NCI-H460 (cell line): ENCODE measurements around the gene TAPBP. TPM values are rescaled to one million over a fixed set of nuclear protein-coding genes. Genes with fewer than 3 reads are reported as not detected.

Source experiments
- DNase-seq: peaks from one replicate; pipeline ENCODE4 v3.0.0-alpha.2; 2016; ENCODE audit warnings: low read depth; ENCODE audit errors: extremely low read depth
- total RNA-seq: library from RNA; depleted of rRNA; stranded (reverse); fragments of >200 nt; shearing (Covaris generic); gene quantifications from 2 replicates; pipeline ENCODE4 v1.2.3, GENCODE V29; 2014; rRNA removed

TAPBP gene
- total RNA-seq, 1 experiment from 2014 or later = 45.3 TPM

DNA sequence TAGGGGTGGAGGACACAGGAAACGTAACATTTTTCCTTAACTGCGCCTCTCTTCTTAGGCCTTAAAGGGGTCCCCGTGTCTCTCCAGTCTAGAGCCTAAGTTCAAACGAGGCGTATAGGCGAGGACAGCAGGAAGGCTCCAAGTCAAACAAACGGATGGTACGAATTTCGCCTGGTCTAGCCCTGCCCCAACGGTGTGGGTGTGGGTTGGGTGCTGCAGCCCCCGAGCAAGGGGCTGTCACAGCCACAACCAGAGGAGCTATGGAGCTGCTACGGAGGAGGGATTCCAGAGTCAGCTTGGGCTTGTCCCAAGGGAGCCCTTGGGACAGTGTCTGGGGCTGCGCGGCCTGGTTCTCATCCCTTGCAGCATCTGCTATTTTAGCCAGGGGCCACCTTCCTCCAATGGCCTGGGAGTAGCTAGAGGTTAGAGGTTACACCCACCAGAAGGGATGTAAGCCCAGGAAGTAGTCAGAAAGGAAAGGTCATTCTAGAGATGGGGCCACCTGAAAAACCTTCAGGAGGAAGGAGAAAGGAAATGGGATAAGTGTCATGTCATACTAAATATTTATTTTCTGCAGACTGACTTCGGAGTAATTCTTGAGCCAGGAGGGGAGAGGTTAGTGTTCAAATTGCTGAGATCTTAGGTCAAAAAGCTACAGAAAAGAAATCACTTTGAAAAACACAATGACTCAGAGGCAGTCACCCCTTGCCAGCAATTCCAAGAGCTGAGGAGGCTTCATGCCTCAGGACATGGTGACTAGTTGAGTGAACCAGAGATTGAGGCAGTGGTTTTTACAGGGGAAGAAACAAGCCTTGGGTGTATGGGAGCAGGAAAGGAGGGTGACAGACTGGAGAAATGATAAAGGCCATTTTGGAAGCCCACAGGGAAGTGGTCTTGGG lies 63.9 kb downstream of the TAPBP start:
- no peak for DNase-seq

Other genes starting within 250 kb of the TAPBP start
- not detected in 2 replicates for gene HLA-DPA1, start 240.4 kb downstream of the TAPBP start, total RNA-seq
- gene HLA-DPB1, start 238.1 kb downstream of the TAPBP start, total RNA-seq = not detected in 2 replicates
- gene COL11A2, start 121.6 kb downstream of the TAPBP start, total RNA-seq = 0.05 TPM in 1 of 2 replicates, not detected in the other
- gene RXRB, start 113.4 kb downstream of the TAPBP start, total RNA-seq = 13.7 and 14.0 TPM in 2 replicates
- gene SLC39A7, start 113.2 kb downstream of the TAPBP start, total RNA-seq = 37.8 and 44.8 TPM in 2 replicates
- 10.3 and 12.5 TPM in 2 replicates for gene HSD17B8, start 109.4 kb downstream of the TAPBP start, total RNA-seq
- 8.7 and 10.8 TPM in 2 replicates for gene RING1, start 105.6 kb downstream of the TAPBP start, total RNA-seq
- 36.0 and 39.7 TPM in 2 replicates for gene VPS52, start 42.2 kb downstream of the TAPBP start, total RNA-seq
- gene RPS18, start 42.0 kb downstream of the TAPBP start, total RNA-seq = 4,945 and 5,414 TPM in 2 replicates
- 0.69 and 1.8 TPM in 2 replicates for gene B3GALT4, start 37.0 kb downstream of the TAPBP start, total RNA-seq
- gene WDR46, start 24.8 kb downstream of the TAPBP start, total RNA-seq = 28.8 and 29.4 TPM in 2 replicates
- 61.7 and 69.2 TPM in 2 replicates for gene PFDN6, start 24.5 kb downstream of the TAPBP start, total RNA-seq
- gene RGL2, start 15.1 kb downstream of the TAPBP start, total RNA-seq = 16.0 and 16.9 TPM in 2 replicates
- 8.6 and 8.7 TPM in 2 replicates for gene ZBTB22, start 3.7 kb upstream of the TAPBP start, total RNA-seq
- gene DAXX, start 8.9 kb upstream of the TAPBP start, total RNA-seq = 22.3 and 23.9 TPM in 2 replicates
- 14.7 and 16.9 TPM in 2 replicates for gene KIFC1, start 77.7 kb upstream of the TAPBP start, total RNA-seq
- 15.9 and 18.8 TPM in 2 replicates for gene PHF1, start 96.9 kb upstream of the TAPBP start, total RNA-seq
- 132 and 160 TPM in 2 replicates for gene CUTA, start 104.0 kb upstream of the TAPBP start, total RNA-seq
- 1.2 TPM in 2 replicates for gene SYNGAP1, start 106.0 kb upstream of the TAPBP start, total RNA-seq
- gene ZBTB9, start 140.5 kb upstream of the TAPBP start, total RNA-seq = 5.2 and 6.4 TPM in 2 replicates